HAP-1 (cell line): Measurements from ENCODE around the gene PRR7.

Experiments used
- DNase-seq, 2 experiments: peaks; one replicate each; pipeline ENCODE4 v3.0.0-alpha.2; 2016 to 2020; ENCODE audit warnings: low spot score in 2 of 2
- H3K27me3 ChIP-seq: fragments of 250-450 bp; sonication (Bioruptor Pico); 2 replicates; pipeline ENCODE4 v1.5.1; 2020; ENCODE audit warnings: low read depth, mild to moderate bottlenecking, moderate library complexity
- H3K36me3 ChIP-seq: fragments of 250-450 bp; sonication (Bioruptor Pico); replicated peaks from 2 replicates; pipeline ENCODE4 v1.5.1; 2020; ENCODE audit warnings: mild to moderate bottlenecking
- H3K4me1 ChIP-seq: fragments of 250-450 bp; sonication (Bioruptor Pico); 2 replicates; pipeline ENCODE4 v1.5.1; 2020; ENCODE audit warnings: mild to moderate bottlenecking
- H3K4me3 ChIP-seq: fragments of 250-450 bp; sonication (Bioruptor Pico); 2 replicates; pipeline ENCODE4 v1.5.1; 2020; ENCODE audit warnings: mild to moderate bottlenecking, moderate library complexity
- H3K9me3 ChIP-seq: fragments of 250-450 bp; sonication (Bioruptor Pico); 2 replicates; pipeline ENCODE4 v1.5.1; 2020; ENCODE audit warnings: mild to moderate bottlenecking, moderate library complexity
- in situ Hi-C: fragments of 300-500 bp; cut with MboI; formaldehyde crosslinking; loops from 3 replicates; pipeline ENCODE4 v1.14.3; 2020; ENCODE audit warnings: low sequenced_read_pairs, inconsistent platforms, mixed read lengths

Gene PRR7

GRCh38 chr5:177437623-177438022 lies 9.0 kb upstream of the PRR7 start:
- H3K27me3 ChIP-seq: no peaks in the 10 kb centered on the region
- in situ Hi-C loops: no loop called here
- DNase-seq: no peak
- no peaks in the 10 kb centered on the region for H3K9me3 ChIP-seq
- peaks cover 69% of the 10 kb centered on the region for H3K36me3 ChIP-seq
- H3K4me1 ChIP-seq: peaks cover 8% of the 10 kb centered on the region
- no peak overlapping the region for H3K4me3 ChIP-seq

- Histone ChIP-seq H3K36me3 (peaks cover 61% of the 10 kb centered on the region), H3K27me3 (no peaks in the 10 kb centered on the region), H3K9me3 (no peaks in the 10 kb centered on the region), H3K4me3 (no peak overlapping the region), H3K4me1 (peaks cover 8% of the 10 kb centered on the region)
- in situ Hi-C loops: no loop called here
- DNase-seq: no peak
Measured at GRCh38 chr5:177438468-177438867, 8.1 kb upstream of the PRR7 start.

GRCh38 chr5:177439518-177440053 lies 7.0 kb upstream of the PRR7 start:
- in situ Hi-C loops: loop anchor here (10.0 kb wide), 1 partner anchor 125 kb away; the partner anchor contains the start of gene MXD3
- DNase-seq: no peak
- Histone ChIP-seq H3K4me1 (peaks cover 8% of the 10 kb centered on the region), H3K36me3 (peaks cover 49% of the 10 kb centered on the region), H3K27me3 (no peaks in the 10 kb centered on the region), H3K4me3 (no peak overlapping the region), H3K9me3 (no peaks in the 10 kb centered on the region)

- peaks cover 41% of the 10 kb centered on the region for H3K36me3 ChIP-seq
- DNase-seq: peak in 1 of 2 experiments; percentile 65
- no peaks in the 10 kb centered on the region for H3K27me3 ChIP-seq
- H3K9me3 ChIP-seq: no peaks in the 10 kb centered on the region
- no peak overlapping the region for H3K4me3 ChIP-seq
- H3K4me1 ChIP-seq: peaks cover 8% of the 10 kb centered on the region
- in situ Hi-C loops: loop anchor here (10.0 kb wide), 1 partner anchor 126 kb away; the partner anchor contains the start of gene MXD3
Measured at GRCh38 chr5:177440211-177440989, 6.2 kb upstream of the PRR7 start.

- no peaks in the 10 kb centered on the region for H3K27me3 ChIP-seq
- H3K36me3 ChIP-seq: peaks cover 36% of the 10 kb centered on the region
- no peaks in the 10 kb centered on the region for H3K9me3 ChIP-seq
- H3K4me3 ChIP-seq: no peak overlapping the region
- in situ Hi-C loops: loop anchor here (10.0 kb wide), 1 partner anchor 126 kb away; the partner anchor contains the start of gene MXD3
- peaks cover 12% of the 10 kb centered on the region for H3K4me1 ChIP-seq
- no peak for DNase-seq
Measured at GRCh38 chr5:177440990-177441780, 5.4 kb upstream of the PRR7 start.

GRCh38 chr5:177442066-177442826 lies 4.4 kb upstream of the PRR7 start:
- in situ Hi-C loops: loop anchor here (10.0 kb wide), 1 partner anchor 127 kb away; the partner anchor contains the start of gene MXD3
- Histone ChIP-seq H3K4me3 (no peak overlapping the region), H3K36me3 (peaks cover 27% of the 10 kb centered on the region), H3K4me1 (peaks cover 14% of the 10 kb centered on the region), H3K9me3 (no peaks in the 10 kb centered on the region), H3K27me3 (no peaks in the 10 kb centered on the region)
- no peak for DNase-seq

GRCh38 chr5:177443144-177443983 lies 3.2 kb upstream of the PRR7 start:
- Histone ChIP-seq H3K9me3 (no peaks in the 10 kb centered on the region), H3K27me3 (no peaks in the 10 kb centered on the region), H3K4me1 (peaks cover 22% of the 10 kb centered on the region), H3K36me3 (peaks cover 16% of the 10 kb centered on the region), H3K4me3 (no peak overlapping the region)
- in situ Hi-C loops: loop anchor here (10.0 kb wide), 1 partner anchor 129 kb away; the partner anchor contains the start of gene MXD3
- DNase-seq: no peak

GRCh38 chr5:177444106-177445051 lies 2.2 kb upstream of the PRR7 start:
- H3K9me3 ChIP-seq: no peaks in the 10 kb centered on the region
- no peaks in the 10 kb centered on the region for H3K27me3 ChIP-seq
- peaks cover 22% of the 10 kb centered on the region for H3K4me1 ChIP-seq
- no peak overlapping the region for H3K4me3 ChIP-seq
- in situ Hi-C loops: loop anchor here (5.0 to 10.0 kb wide), 2 partner anchors 52 to 130 kb away; partner anchors contain the start of gene MXD3
- H3K36me3 ChIP-seq: peaks cover 14% of the 10 kb centered on the region
- no peak for DNase-seq

GRCh38 chr5:177445052-177445916 lies 1.3 kb upstream of the PRR7 start:
- in situ Hi-C loops: loop anchor here (5.0 to 10.0 kb wide), 2 partner anchors 53 to 130 kb away; partner anchors contain the start of gene MXD3
- peaks cover 14% of the 10 kb centered on the region for H3K36me3 ChIP-seq
- no peak for DNase-seq
- no peaks in the 10 kb centered on the region for H3K9me3 ChIP-seq
- H3K4me3 ChIP-seq: no peak overlapping the region
- H3K4me1 ChIP-seq: peaks cover 15% of the 10 kb centered on the region
- no peaks in the 10 kb centered on the region for H3K27me3 ChIP-seq

GRCh38 chr5:177445917-177446199 lies 756 bp upstream of the PRR7 start:
- DNase-seq: no peak
- H3K27me3 ChIP-seq: no peaks in the 10 kb centered on the region
- peaks cover 13% of the 10 kb centered on the region for H3K4me1 ChIP-seq
- H3K36me3 ChIP-seq: peaks cover 11% of the 10 kb centered on the region
- in situ Hi-C loops: loop anchor here (5.0 to 10.0 kb wide), 2 partner anchors 54 to 131 kb away; partner anchors contain the start of gene MXD3
- no peaks in the 10 kb centered on the region for H3K9me3 ChIP-seq
- H3K4me3 ChIP-seq: peak overlapping the region; percentile 47

- H3K27me3 ChIP-seq: no peaks in the 10 kb centered on the region
- peak; percentile 60 to 84 for DNase-seq
- H3K9me3 ChIP-seq: no peaks in the 10 kb centered on the region
- H3K36me3 ChIP-seq: peaks cover 4% of the 10 kb centered on the region; the same call in 1 of the 2 replicates
- peaks cover 13% of the 10 kb centered on the region for H3K4me1 ChIP-seq
- peak overlapping the region; percentile 47 for H3K4me3 ChIP-seq
- in situ Hi-C loops: loop anchor here (5.0 to 10.0 kb wide), 2 partner anchors 55 to 132 kb away; partner anchors contain the start of gene MXD3
Measured at GRCh38 chr5:177447066-177447610, 524 bp downstream of the PRR7 start.
